Endothelial cell of umbilical vein (primary cell): ENCODE data around the gene AGRN. TPM values are rescaled to one million over a fixed set of nuclear protein-coding genes. Genes with fewer than 3 reads are reported as not detected.

Experiments used
- BruUV-seq: library from RNA; stranded (reverse); fragments of 400-500 nt; replicated peaks from 2 replicates; lab custom pipeline; 2021; lab: Mats Ljungman, UMichigan
- CTCF ChIA-PET: fragments of 300-600, 350-600 bp; sonication (Branson Sonifier 250); formaldehyde crosslinking; loops from one replicate; lab custom pipeline; 2021; ENCODE audit warnings: antibody characterized with exemption, inconsistent platforms; lab: Charles Lee
- POLR2A ChIA-PET: fragments of 300-600, 350-600 bp; sonication (Branson Sonifier 250); formaldehyde crosslinking; loops from one replicate; lab custom pipeline; 2021; ENCODE audit warnings: antibody characterized with exemption, inconsistent platforms; lab: Charles Lee
- DNase-seq: peaks from one replicate; pipeline ENCODE4 v3.0.0-alpha.2; 2011; ENCODE audit warnings: low read depth, low spot score
- FAIRE-seq: peaks from 2 replicates; lab custom pipeline; 2011; peaks lifted over from hg19 to GRCh38; lab: Jason Lieb, UNC
- H2AFZ ChIP-seq: 2 replicates; pipeline ENCODE4 v1.6.0; 2012; ENCODE audit warnings: low read depth, low read length, control low read depth, inconsistent platforms
- H3K27ac ChIP-seq: 2 replicates; pipeline ENCODE4 v1.5.1; 2011; ENCODE audit warnings: low read depth, mild to moderate bottlenecking, control low read depth, low read length, moderate library complexity; ENCODE audit not compliant: insufficient read depth
- H3K27me3 ChIP-seq, 2 experiments: 2 replicates each; pipeline versions ENCODE4 v1.6.0 to v1.6.1; 2011; ENCODE audit warnings: low read length in 2 of 2, mixed read lengths in 1 of 2; ENCODE audit not compliant: control insufficient read depth in 2 of 2, insufficient read depth in 2 of 2
- H3K36me3 ChIP-seq, 2 experiments: 2 replicates in 1 of 2; 3 replicates in 1 of 2; pipeline ENCODE4 v1.5.1; 2011; ENCODE audit warnings: low read length in 2 of 2, mild to moderate bottlenecking in 1 of 2, moderate library complexity in 1 of 2; ENCODE audit not compliant: control insufficient read depth in 2 of 2, insufficient read depth in 2 of 2; ENCODE audit errors: extremely low read depth in 1 of 2
- H3K4me1 ChIP-seq: 3 replicates; pipeline ENCODE4 v1.5.1; 2011; ENCODE audit warnings: mild to moderate bottlenecking, low read length; ENCODE audit not compliant: control insufficient read depth, insufficient read depth; ENCODE audit errors: extremely low read depth
- H3K4me2 ChIP-seq: 2 replicates; pipeline ENCODE4 v1.6.1; 2011; ENCODE audit warnings: low read length, control low read depth, mixed read lengths; ENCODE audit not compliant: insufficient read depth
- H3K4me3 ChIP-seq, 3 experiments: fragments of 200-600 bp in 1 of 3; sonication (generic), shearing (Covaris generic) in 1 of 3; replicated peaks in 1 of 3; 2 replicates each; pipeline ENCODE4 v1.5.1; 2011 to 2016; ENCODE audit warnings: control low read depth in 3 of 3, low read length in 3 of 3, mild to moderate bottlenecking in 2 of 3, inconsistent platforms in 1 of 3, low read depth in 1 of 3, moderate library complexity in 1 of 3; ENCODE audit not compliant: insufficient read depth in 1 of 3
- H3K79me2 ChIP-seq: 2 replicates; pipeline ENCODE4 v1.6.0; 2012; ENCODE audit warnings: low read length, inconsistent platforms; ENCODE audit not compliant: control insufficient read depth, insufficient read depth
- H3K9ac ChIP-seq: replicated peaks from 2 replicates; pipeline ENCODE3; 2011; ENCODE audit warnings: low read length, control low read depth; ENCODE audit not compliant: insufficient read depth; ENCODE audit errors: extremely low read depth
- H3K9me1 ChIP-seq: replicated peaks from 3 replicates; pipeline ENCODE4 v1.6.0; 2011; ENCODE audit warnings: mild to moderate bottlenecking, low read length; ENCODE audit not compliant: control insufficient read depth, insufficient read depth; ENCODE audit errors: extremely low read depth
- H3K9me3 ChIP-seq: replicated peaks from 2 replicates; pipeline ENCODE4 v1.5.1; 2012; ENCODE audit warnings: low read length, inconsistent platforms; ENCODE audit not compliant: control insufficient read depth, insufficient read depth
- H4K20me1 ChIP-seq: replicated peaks from 2 replicates; pipeline ENCODE3; 2011; ENCODE audit warnings: mild to moderate bottlenecking, low read length; ENCODE audit not compliant: control insufficient read depth, insufficient read depth; ENCODE audit errors: extremely low read depth
- EZH2 ChIP-seq: IDR thresholded peaks from 2 replicates; pipeline ENCODE4 v1.6.1; 2012; ENCODE audit warnings: borderline replicate concordance, low read depth, mild to moderate bottlenecking, moderate library complexity, low read length, inconsistent platforms; ENCODE audit not compliant: severe bottlenecking
- FOS ChIP-seq: IDR thresholded peaks from 2 replicates; pipeline ENCODE4 v1.6.1; 2011; ENCODE audit warnings: mild to moderate bottlenecking, low read length, moderate library complexity, borderline replicate concordance; ENCODE audit not compliant: insufficient read depth
- GATA2 ChIP-seq: IDR thresholded peaks from 2 replicates; pipeline ENCODE4 v1.7.0; 2011; ENCODE audit warnings: low read depth, mild to moderate bottlenecking, moderate library complexity, mixed read lengths, low read length; ENCODE audit not compliant: insufficient read length, insufficient read depth
- JUN ChIP-seq: IDR thresholded peaks from 2 replicates; pipeline ENCODE4 v1.6.1; 2011; ENCODE audit warnings: borderline replicate concordance, low read depth; ENCODE audit not compliant: insufficient read length, insufficient read depth
- MYC ChIP-seq: IDR thresholded peaks from one replicate; pipeline ENCODE4 v1.6.1; 2011; ENCODE audit warnings: mild to moderate bottlenecking, low read depth, low read length
- POLR2A ChIP-seq: IDR thresholded peaks from 2 replicates; pipeline ENCODE4 v1.6.1; 2012; ENCODE audit warnings: low read depth, mild to moderate bottlenecking, control low read depth, low read length
- POLR2AphosphoS5 ChIP-seq: IDR thresholded peaks from 2 replicates; pipeline ENCODE4 v1.6.1; 2012; ENCODE audit warnings: low read depth, mild to moderate bottlenecking, control low read depth, low read length, moderate library complexity; ENCODE audit not compliant: insufficient read depth
- dilution Hi-C: fragments of 300-500 bp; cut with MboI; formaldehyde crosslinking; loops from one replicate; pipeline ENCODE4 v1.15.0; 2019; ENCODE audit warnings: low sequenced_read_pairs; ENCODE audit not compliant: extremely low pct_ligation_motif_present
- intact Hi-C: fragments of 100-400 bp; cut with micrococcal nuclease; formaldehyde crosslinking; loops from one replicate; pipeline ENCODE4 v1.10.0; 2022
- polyA plus RNA-seq, 4 experiments: library from polyadenylated mRNA; depleted of rRNA in 3 of 4; stranded (reverse) in 3 of 4; unstranded in 1 of 4; fragments of >200 nt; gene quantifications; 2 replicates each; pipeline versions ENCODE4 v1.2.1 to v1.2.3, GENCODE V29; 2011 to 2012; ENCODE audit warnings: missing spikeins in 1 of 4
- total RNA-seq: library from RNA; stranded (reverse); gene quantifications from 2 replicates; pipeline ENCODE4 v1.2.3, GENCODE V29; 2021
- TF ChIP-seq, protein P1 (sequence below), 2 donors: IDR thresholded peaks; 1 replicate in 1 of 2; 2 replicates in 1 of 2; pipeline ENCODE4 v1.5.1; 2011; ENCODE audit warnings: low read length in 2 of 2, mild to moderate bottlenecking in 2 of 2, moderate library complexity in 2 of 2, control low read depth in 1 of 2, inconsistent platforms in 1 of 2, low read depth in 1 of 2; ENCODE audit not compliant: insufficient read depth in 1 of 2; ENCODE audit errors: extremely low read depth in 1 of 2
- TF ChIP-seq, protein P2 (sequence below): IDR thresholded peaks from 2 replicates; pipeline ENCODE4 v1.6.1; 2011; ENCODE audit not compliant: insufficient read depth, insufficient read length

The AGRN gene
- total and polyA plus RNA-seq, 2 donors (not counting 3 experiments of a cell fraction or from before 2014, with no cell fraction given) = 66.6 to 67.8 TPM

GRCh38 chr1:981491-981954, 38.4 kb upstream of the AGRN start:
- Histone ChIP-seq H3K4me3 (no peak overlapping the region), H3K79me2 (no peaks in the 10 kb centered on the region), H3K9me1 (no peaks in the 10 kb centered on the region), H3K9ac (no peak overlapping the region), H3K4me2 (no peak overlapping the region), H3K27me3 (peaks cover 0 to 2% of the 10 kb centered on the region in 2 experiments), H3K9me3 (no peaks in the 10 kb centered on the region), H3K36me3 (no peaks in the 10 kb centered on the region), H4K20me1 (no peaks in the 10 kb centered on the region), H2AFZ (no peak overlapping the region), H3K27ac (no peak overlapping the region), H3K4me1 (no peaks in the 10 kb centered on the region)
- no TSS peak for BruUV-seq
- DNase-seq (no peak), FAIRE-seq (no peak)
- TF ChIP-seq, protein P1, sequence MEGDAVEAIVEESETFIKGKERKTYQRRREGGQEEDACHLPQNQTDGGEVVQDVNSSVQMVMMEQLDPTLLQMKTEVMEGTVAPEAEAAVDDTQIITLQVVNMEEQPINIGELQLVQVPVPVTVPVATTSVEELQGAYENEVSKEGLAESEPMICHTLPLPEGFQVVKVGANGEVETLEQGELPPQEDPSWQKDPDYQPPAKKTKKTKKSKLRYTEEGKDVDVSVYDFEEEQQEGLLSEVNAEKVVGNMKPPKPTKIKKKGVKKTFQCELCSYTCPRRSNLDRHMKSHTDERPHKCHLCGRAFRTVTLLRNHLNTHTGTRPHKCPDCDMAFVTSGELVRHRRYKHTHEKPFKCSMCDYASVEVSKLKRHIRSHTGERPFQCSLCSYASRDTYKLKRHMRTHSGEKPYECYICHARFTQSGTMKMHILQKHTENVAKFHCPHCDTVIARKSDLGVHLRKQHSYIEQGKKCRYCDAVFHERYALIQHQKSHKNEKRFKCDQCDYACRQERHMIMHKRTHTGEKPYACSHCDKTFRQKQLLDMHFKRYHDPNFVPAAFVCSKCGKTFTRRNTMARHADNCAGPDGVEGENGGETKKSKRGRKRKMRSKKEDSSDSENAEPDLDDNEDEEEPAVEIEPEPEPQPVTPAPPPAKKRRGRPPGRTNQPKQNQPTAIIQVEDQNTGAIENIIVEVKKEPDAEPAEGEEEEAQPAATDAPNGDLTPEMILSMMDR (IDR thresholded peaks at IDR 0.05; ENCODE audit: extremely low read depth in 1 of 2, insufficient read depth in 1 of 2, low read depth in 1 of 2, low read length in 2 of 2) = no peak
- TF ChIP-seq POLR2A = no peak
- no peak for TF ChIP-seq MYC
- no peak for TF ChIP-seq POLR2AphosphoS5
- TF ChIP-seq GATA2 = no peak
- no peak for TF ChIP-seq FOS
- TF ChIP-seq, protein P2, sequence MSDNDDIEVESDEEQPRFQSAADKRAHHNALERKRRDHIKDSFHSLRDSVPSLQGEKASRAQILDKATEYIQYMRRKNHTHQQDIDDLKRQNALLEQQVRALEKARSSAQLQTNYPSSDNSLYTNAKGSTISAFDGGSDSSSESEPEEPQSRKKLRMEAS = no peak
- no peak for TF ChIP-seq JUN
- TF ChIP-seq EZH2 = no peak
- CTCF ChIA-PET = interaction anchor here (1.0 to 5.1 kb wide), 6 partner anchors 15 to 310 kb away, joined by 3 to 77 read pairs (median 6); partner anchors contain the start of gene PLEKHN1
- intact Hi-C loops = no loop called here
- dilution Hi-C loops = no loop called here
- POLR2A ChIA-PET = no interaction called here
